D341Med (cell line): Measurements from ENCODE around the gene THOC2.
A peak's percentile ranks its signal among the peaks of the same experiment; 100 is the strongest.
"Not testable (repeated sequence)": the region's sequence is repeated elsewhere in the genome, so short reads cannot be mapped to it uniquely, and the experiment has no call there.

Experiments
- DNase-seq: peaks from one replicate; pipeline ENCODE4 v3.0.0; 2012; ENCODE audit warnings: low spot score

THOC2 gene

GRCh38 chrX:123738378-123738940 lies 5.6 kb upstream of the THOC2 start:
- DNase-seq, result no peak

- peak; percentile 22 for DNase-seq
Observed at GRCh38 chrX:123736333-123736921, 3.6 kb upstream of the THOC2 start.

GRCh38 chrX:123735137-123735536 lies 2.3 kb upstream of the THOC2 start:
- not testable (repeated sequence) for DNase-seq

GRCh38 chrX:123734079-123734478 lies 1.2 kb upstream of the THOC2 start:
- not testable (repeated sequence) for DNase-seq

- DNase-seq, result peak; percentile 48
Observed at GRCh38 chrX:123731987-123732669, 724 bp downstream of the THOC2 start.

- peak; percentile 20 for DNase-seq
Observed at GRCh38 chrX:123731258-123731986, 1.4 kb downstream of the THOC2 start.

- DNase-seq, result no peak
Observed at GRCh38 chrX:123728554-123728953, 4.3 kb downstream of the THOC2 start.

GRCh38 chrX:123728016-123728415 lies 4.8 kb downstream of the THOC2 start:
- no peak for DNase-seq

- DNase-seq, result not testable (repeated sequence)
Observed at GRCh38 chrX:123722193-123722592, 10.7 kb downstream of the THOC2 start.

- DNase-seq, result no peak
Observed at GRCh38 chrX:123720486-123720885, 12.4 kb downstream of the THOC2 start.

GRCh38 chrX:123713841-123714240 lies 19.0 kb downstream of the THOC2 start:
- no peak for DNase-seq

GRCh38 chrX:123713434-123713833 lies 19.4 kb downstream of the THOC2 start:
- no peak for DNase-seq

- DNase-seq, result not testable (repeated sequence)
Observed at GRCh38 chrX:123711201-123711600, 21.7 kb downstream of the THOC2 start.

- no peak for DNase-seq
Observed at GRCh38 chrX:123704781-123705180, 28.1 kb downstream of the THOC2 start.

- no peak for DNase-seq
Observed at GRCh38 chrX:123698979-123699520, 33.8 kb downstream of the THOC2 start.

GRCh38 chrX:123696334-123696733 lies 36.5 kb downstream of the THOC2 start:
- no peak for DNase-seq

GRCh38 chrX:123695242-123695641 lies 37.6 kb downstream of the THOC2 start:
- no peak for DNase-seq

- no peak for DNase-seq
Observed at GRCh38 chrX:123691776-123692175, 41.1 kb downstream of the THOC2 start.

GRCh38 chrX:123688524-123688923 lies 44.3 kb downstream of the THOC2 start:
- DNase-seq, result no peak

GRCh38 chrX:123685232-123685631 lies 47.6 kb downstream of the THOC2 start:
- DNase-seq, result no peak

GRCh38 chrX:123682186-123682585 lies 50.7 kb downstream of the THOC2 start:
- no peak for DNase-seq

GRCh38 chrX:123679733-123680460 lies 53.0 kb downstream of the THOC2 start:
- not testable (repeated sequence) for DNase-seq
